Dermis microvascular lymphatic vessel endothelial cell (primary cell): ENCODE data around the gene ANKS3. TPM values are rescaled to one million over a fixed set of nuclear protein-coding genes. Genes with fewer than 3 reads are reported as not detected.
"Not testable (repeated sequence)": the region's sequence is repeated elsewhere in the genome, so short reads cannot be mapped to it uniquely, and the experiment has no call there.

Source experiments
- DNase-seq, 2 donors: peaks; one replicate each; pipeline versions ENCODE4 v3.0.0 to v3.0.0-alpha.2; 2010; ENCODE audit warnings: low read depth in 2 of 2
- total RNA-seq: library from RNA; depleted of rRNA; stranded (reverse); fragments of >200 nt; gene quantifications from 2 replicates; pipeline ENCODE4 v1.2.1, GENCODE V29; 2014

The ANKS3 gene
- total RNA-seq, 1 donor from 2014 or later: 9.0 TPM

GRCh38 chr16:4754865-4755264, 20.8 kb upstream of the ANKS3 start:
- no peak for DNase-seq

GRCh38 chr16:4753227-4753626, 19.2 kb upstream of the ANKS3 start:
- no peak for DNase-seq

GRCh38 chr16:4752351-4753100, 18.5 kb upstream of the ANKS3 start:
- DNase-seq: no peak

GRCh38 chr16:4750896-4751295, 16.8 kb upstream of the ANKS3 start:
- no peak for DNase-seq

- no peak for DNase-seq
These were observed 15.7 kb upstream of the ANKS3 start for GRCh38 chr16:4749700-4750257.

GRCh38 chr16:4748682-4749411, 14.8 kb upstream of the ANKS3 start:
- no peak for DNase-seq

- DNase-seq: no peak
These were observed 14.0 kb upstream of the ANKS3 start for GRCh38 chr16:4747906-4748681.

GRCh38 chr16:4746991-4747574, 13.0 kb upstream of the ANKS3 start:
- no peak for DNase-seq

- no peak for DNase-seq
These were observed 12.1 kb upstream of the ANKS3 start for GRCh38 chr16:4746215-4746614.

- no peak for DNase-seq
These were observed 11.2 kb upstream of the ANKS3 start for GRCh38 chr16:4745274-4745569.

GRCh38 chr16:4744555-4745273, 10.6 kb upstream of the ANKS3 start:
- DNase-seq: no peak

- DNase-seq: no peak
These were observed 9.3 kb upstream of the ANKS3 start for GRCh38 chr16:4743226-4743878.

GRCh38 chr16:4738370-4738769, 4.3 kb upstream of the ANKS3 start:
- not testable (repeated sequence) for DNase-seq

- DNase-seq: no peak
These were observed 3.5 kb upstream of the ANKS3 start for GRCh38 chr16:4737545-4737944.

GRCh38 chr16:4736546-4736945, 2.5 kb upstream of the ANKS3 start:
- no peak for DNase-seq

- peak; percentile 27 to 83 for DNase-seq
These were observed 862 bp upstream of the ANKS3 start for GRCh38 chr16:4734730-4735535.

GRCh38 chr16:4733747-4734062, 366 bp downstream of the ANKS3 start:
- no peak for DNase-seq

- DNase-seq: no peak
These were observed 794 bp downstream of the ANKS3 start for GRCh38 chr16:4733211-4733742.

- no peak for DNase-seq
These were observed 4.2 kb downstream of the ANKS3 start for GRCh38 chr16:4729876-4730275.

- no peak for DNase-seq
These were observed 5.4 kb downstream of the ANKS3 start for GRCh38 chr16:4728676-4729075.
